ENCODE results near the gene SIM2. TPM values are rescaled to one million over a fixed set of nuclear protein-coding genes. Genes with fewer than 3 reads are reported as not detected.

SIM2 gene
- total RNA-seq, 1 donor from 2014 or later, result not detected

- H3K4me3 ChIP-seq, result no peak overlapping the region
- DNase-seq (ENCODE audit: extremely low spot score in 2 of 2), result no peak
- H3K4me1 ChIP-seq, result no peaks in the 10 kb centered on the region
- H3K27me3 ChIP-seq, result no peaks in the 10 kb centered on the region
- intact Hi-C loops (cut with DNase I), result no loop called here
- no peaks in the 10 kb centered on the region for H3K36me3 ChIP-seq
- H3K9me3 ChIP-seq, result no peaks in the 10 kb centered on the region
- no peak overlapping the region for H3K27ac ChIP-seq
- TF ChIP-seq POLR2A (IDR thresholded peaks at IDR 0.05) (no peak), POLR2AphosphoS5 (IDR thresholded peaks at IDR 0.05; ENCODE audit: insufficient read depth in 1 of 2, low read depth in 1 of 2) (no peak), CTCF (IDR thresholded peaks at IDR 0.05) (no peak)
Observed at GRCh38 chr21:36729310-36729970, 30.5 kb downstream of the SIM2 start.

GRCh38 chr21:36730291-36731281 lies 31.7 kb downstream of the SIM2 start:
- Histone ChIP-seq H3K27ac (no peak overlapping the region), H3K9me3 (no peaks in the 10 kb centered on the region), H3K4me1 (no peaks in the 10 kb centered on the region), H3K36me3 (no peaks in the 10 kb centered on the region), H3K4me3 (no peak overlapping the region), H3K27me3 (no peaks in the 10 kb centered on the region)
- no peak for DNase-seq (ENCODE audit: extremely low spot score in 2 of 2)
- intact Hi-C loops (cut with DNase I), result no loop called here
- TF ChIP-seq POLR2A (IDR thresholded peaks at IDR 0.05), result no peak
- no peak for TF ChIP-seq POLR2AphosphoS5 (IDR thresholded peaks at IDR 0.05; ENCODE audit: insufficient read depth in 1 of 2, low read depth in 1 of 2)
- no peak for TF ChIP-seq CTCF (IDR thresholded peaks at IDR 0.05)

GRCh38 chr21:36732217-36732616 lies 33.3 kb downstream of the SIM2 start:
- no peaks in the 10 kb centered on the region for H3K4me1 ChIP-seq
- intact Hi-C loops (cut with DNase I), result no loop called here
- no peak for DNase-seq (ENCODE audit: extremely low spot score in 2 of 2)
- no peaks in the 10 kb centered on the region for H3K9me3 ChIP-seq
- TF ChIP-seq CTCF (IDR thresholded peaks at IDR 0.05) (no peak), POLR2AphosphoS5 (IDR thresholded peaks at IDR 0.05; ENCODE audit: insufficient read depth in 1 of 2, low read depth in 1 of 2) (no peak), POLR2A (IDR thresholded peaks at IDR 0.05) (no peak)
- H3K4me3 ChIP-seq, result no peak overlapping the region
- H3K27ac ChIP-seq, result no peak overlapping the region
- no peaks in the 10 kb centered on the region for H3K36me3 ChIP-seq
- no peaks in the 10 kb centered on the region for H3K27me3 ChIP-seq

- no peaks in the 10 kb centered on the region for H3K27me3 ChIP-seq
- H3K36me3 ChIP-seq, result no peaks in the 10 kb centered on the region
- intact Hi-C loops (cut with DNase I), result no loop called here
- no peaks in the 10 kb centered on the region for H3K4me1 ChIP-seq
- no peak overlapping the region for H3K27ac ChIP-seq
- DNase-seq (ENCODE audit: extremely low spot score in 2 of 2), result no peak
- no peaks in the 10 kb centered on the region for H3K9me3 ChIP-seq
- TF ChIP-seq POLR2A (IDR thresholded peaks at IDR 0.05) (no peak), CTCF (IDR thresholded peaks at IDR 0.05) (no peak), POLR2AphosphoS5 (IDR thresholded peaks at IDR 0.05; ENCODE audit: insufficient read depth in 1 of 2, low read depth in 1 of 2) (no peak)
- H3K4me3 ChIP-seq, result no peak overlapping the region
Observed at GRCh38 chr21:36732761-36733160, 33.8 kb downstream of the SIM2 start.
